Measurements from ENCODE around the gene UBE2G2.

DNA sequence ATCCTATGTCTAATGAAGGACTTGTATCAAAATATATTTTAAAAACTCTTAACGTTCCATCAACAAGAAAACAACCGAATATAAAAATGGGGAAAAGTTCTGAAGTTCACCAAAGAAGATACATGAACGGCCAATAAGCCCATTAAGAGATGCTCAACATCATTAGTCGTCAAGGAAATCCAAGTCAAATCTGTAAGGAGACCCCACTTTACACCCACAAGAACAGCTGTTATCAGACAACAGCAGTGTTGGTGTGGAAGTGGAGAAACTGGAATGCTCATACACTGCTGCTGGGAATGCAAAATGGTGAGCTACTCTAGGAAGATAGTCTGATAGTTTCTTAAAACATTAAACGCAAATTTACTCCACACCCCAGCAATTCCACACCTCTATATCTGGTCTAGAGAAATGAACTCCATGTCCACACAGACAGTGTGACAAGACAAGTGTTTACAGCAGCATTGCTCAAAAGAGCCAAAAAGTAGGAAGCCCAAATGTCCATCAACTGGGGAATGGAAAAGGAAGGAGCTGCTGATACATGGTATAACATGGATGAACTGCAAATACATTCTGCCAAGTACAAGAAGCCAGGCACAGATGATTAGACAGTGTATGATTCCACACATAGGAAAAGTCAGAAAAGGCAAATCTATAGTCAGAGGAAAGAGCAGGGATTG lies 18.5 kb downstream of the UBE2G2 start:
- TF ChIP-seq, protein P1, sequence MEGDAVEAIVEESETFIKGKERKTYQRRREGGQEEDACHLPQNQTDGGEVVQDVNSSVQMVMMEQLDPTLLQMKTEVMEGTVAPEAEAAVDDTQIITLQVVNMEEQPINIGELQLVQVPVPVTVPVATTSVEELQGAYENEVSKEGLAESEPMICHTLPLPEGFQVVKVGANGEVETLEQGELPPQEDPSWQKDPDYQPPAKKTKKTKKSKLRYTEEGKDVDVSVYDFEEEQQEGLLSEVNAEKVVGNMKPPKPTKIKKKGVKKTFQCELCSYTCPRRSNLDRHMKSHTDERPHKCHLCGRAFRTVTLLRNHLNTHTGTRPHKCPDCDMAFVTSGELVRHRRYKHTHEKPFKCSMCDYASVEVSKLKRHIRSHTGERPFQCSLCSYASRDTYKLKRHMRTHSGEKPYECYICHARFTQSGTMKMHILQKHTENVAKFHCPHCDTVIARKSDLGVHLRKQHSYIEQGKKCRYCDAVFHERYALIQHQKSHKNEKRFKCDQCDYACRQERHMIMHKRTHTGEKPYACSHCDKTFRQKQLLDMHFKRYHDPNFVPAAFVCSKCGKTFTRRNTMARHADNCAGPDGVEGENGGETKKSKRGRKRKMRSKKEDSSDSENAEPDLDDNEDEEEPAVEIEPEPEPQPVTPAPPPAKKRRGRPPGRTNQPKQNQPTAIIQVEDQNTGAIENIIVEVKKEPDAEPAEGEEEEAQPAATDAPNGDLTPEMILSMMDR (IDR thresholded peaks at IDR 0.05; ENCODE audit: extremely low read depth in 1 of 2, insufficient read depth in 1 of 2, low read depth in 1 of 2, low read length in 2 of 2) = no peak
- TF ChIP-seq EZH2 (IDR thresholded peaks at IDR 0.05; ENCODE audit: borderline replicate concordance, low read depth, low read length, severe bottlenecking) (no peak), JUN (IDR thresholded peaks at IDR 0.05; ENCODE audit: borderline replicate concordance, insufficient read depth, insufficient read length, low read depth) (no peak), POLR2AphosphoS5 (IDR thresholded peaks at IDR 0.05; ENCODE audit: insufficient read depth, low read depth, low read length) (no peak), POLR2A (IDR thresholded peaks at IDR 0.05; ENCODE audit: low read depth, low read length) (no peak)
- TF ChIP-seq, protein P2, sequence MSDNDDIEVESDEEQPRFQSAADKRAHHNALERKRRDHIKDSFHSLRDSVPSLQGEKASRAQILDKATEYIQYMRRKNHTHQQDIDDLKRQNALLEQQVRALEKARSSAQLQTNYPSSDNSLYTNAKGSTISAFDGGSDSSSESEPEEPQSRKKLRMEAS (IDR thresholded peaks at IDR 0.05; ENCODE audit: insufficient read depth, insufficient read length) = no peak
